Progenitor cell of endocrine pancreas (in vitro differentiated cells): ENCODE measurements around the gene MAPK14. TPM values are rescaled to one million over a fixed set of nuclear protein-coding genes. Genes with fewer than 3 reads are reported as not detected.

ENCODE experiments used
- DNase-seq: peaks from one replicate; pipeline ENCODE4 v3.0.0; 2021; ENCODE audit warnings: low spot score; ENCODE audit not compliant: unreplicated experiment
- H3K27ac Mint-ChIP-seq: 2 replicates; pipeline ENCODE4 v1.8.0; 2021; ENCODE audit warnings: mild to moderate bottlenecking, moderate library complexity, mixed read lengths
- H3K27me3 Mint-ChIP-seq: 2 replicates; pipeline ENCODE4 v1.8.0; 2021; ENCODE audit warnings: mixed read lengths
- H3K36me3 Mint-ChIP-seq: 2 replicates; pipeline ENCODE4 v1.8.0; 2022; ENCODE audit warnings: mixed read lengths; ENCODE audit not compliant: insufficient read depth
- H3K4me1 Mint-ChIP-seq: 2 replicates; pipeline ENCODE4 v1.8.0; 2021; ENCODE audit warnings: low read depth, mixed read lengths
- H3K4me3 Mint-ChIP-seq: 2 replicates; pipeline ENCODE4 v1.8.0; 2021; ENCODE audit warnings: low read depth, mild to moderate bottlenecking, moderate library complexity, mixed read lengths
- H3K9me3 Mint-ChIP-seq: 2 replicates; pipeline ENCODE4 v1.8.0; 2021; ENCODE audit warnings: low read depth, mixed read lengths
- CTCF ChIP-seq: fragments of 200-600 bp; sonication (generic); IDR thresholded peaks from one replicate; pipeline ENCODE4 v1.5.0; 2021; ENCODE audit warnings: antibody characterized with exemption, mild to moderate bottlenecking; ENCODE audit not compliant: unreplicated experiment
- total RNA-seq: library from RNA; stranded (reverse); gene quantifications from 2 replicates; pipeline ENCODE4 v1.2.1, GENCODE V29; 2021

MAPK14 gene
- total RNA-seq, 1 donor from 2014 or later, result 43.7 TPM

- Mint-ChIP-seq H3K4me1 (peaks cover 4% of the 10 kb centered on the region), H3K36me3 (peaks cover 11% of the 10 kb centered on the region), H3K4me3 (no peak overlapping the region), H3K27me3 (no peaks in the 10 kb centered on the region), H3K27ac (no peak overlapping the region), H3K9me3 (no peaks in the 10 kb centered on the region)
- no peak for DNase-seq
- no peak for TF ChIP-seq CTCF
Measured at GRCh38 chr6:36141961-36142360, 114.4 kb downstream of the MAPK14 start.

GRCh38 chr6:36142971-36143838 is 115.6 kb downstream of the MAPK14 start:
- Mint-ChIP-seq H3K27me3 (no peaks in the 10 kb centered on the region), H3K9me3 (peaks cover under 1% of the 10 kb centered on the region), H3K36me3 (peaks cover 11% of the 10 kb centered on the region), H3K27ac (no peak overlapping the region), H3K4me3 (no peak overlapping the region), H3K4me1 (peaks cover 4% of the 10 kb centered on the region)
- DNase-seq, result no peak
- TF ChIP-seq CTCF, result no peak

- Mint-ChIP-seq H3K27me3 (no peaks in the 10 kb centered on the region), H3K4me1 (no peaks in the 10 kb centered on the region), H3K9me3 (peaks cover 6% of the 10 kb centered on the region), H3K4me3 (no peak overlapping the region), H3K36me3 (peaks cover 4% of the 10 kb centered on the region), H3K27ac (no peak overlapping the region)
- no peak for TF ChIP-seq CTCF
- DNase-seq, result no peak
Measured at GRCh38 chr6:36145495-36145894, 117.9 kb downstream of the MAPK14 start.

- no peak for TF ChIP-seq CTCF
- H3K27me3 Mint-ChIP-seq, result no peaks in the 10 kb centered on the region
- no peak for DNase-seq
- H3K9me3 Mint-ChIP-seq, result peaks cover 6% of the 10 kb centered on the region
- no peak overlapping the region for H3K27ac Mint-ChIP-seq
- H3K4me1 Mint-ChIP-seq, result no peaks in the 10 kb centered on the region
- no peak overlapping the region for H3K4me3 Mint-ChIP-seq
- H3K36me3 Mint-ChIP-seq, result peaks cover 1% of the 10 kb centered on the region
Measured at GRCh38 chr6:36147294-36147693, 119.7 kb downstream of the MAPK14 start.

GRCh38 chr6:36149476-36149875 is 121.9 kb downstream of the MAPK14 start:
- DNase-seq, result no peak
- no peak overlapping the region for H3K27ac Mint-ChIP-seq
- H3K36me3 Mint-ChIP-seq, result no peaks in the 10 kb centered on the region
- H3K4me1 Mint-ChIP-seq, result no peaks in the 10 kb centered on the region
- H3K27me3 Mint-ChIP-seq, result no peaks in the 10 kb centered on the region
- H3K4me3 Mint-ChIP-seq, result no peak overlapping the region
- peaks cover 13% of the 10 kb centered on the region for H3K9me3 Mint-ChIP-seq
- TF ChIP-seq CTCF, result no peak
